ENCODE data around the gene RHPN2. TPM values are rescaled to one million over a fixed set of nuclear protein-coding genes. Genes with fewer than 3 reads are reported as not detected.
A peak's percentile ranks its signal among the peaks of the same experiment; 100 is the strongest.
"Not testable (repeated sequence)": the region's sequence is repeated elsewhere in the genome, so short reads cannot be mapped to it uniquely, and the experiment has no call there.

Gene RHPN2
- polyA plus RNA-seq, 2 of the 4 experiments (the other 2 are of a cell fraction): 60.5 to 140 TPM

DNA sequence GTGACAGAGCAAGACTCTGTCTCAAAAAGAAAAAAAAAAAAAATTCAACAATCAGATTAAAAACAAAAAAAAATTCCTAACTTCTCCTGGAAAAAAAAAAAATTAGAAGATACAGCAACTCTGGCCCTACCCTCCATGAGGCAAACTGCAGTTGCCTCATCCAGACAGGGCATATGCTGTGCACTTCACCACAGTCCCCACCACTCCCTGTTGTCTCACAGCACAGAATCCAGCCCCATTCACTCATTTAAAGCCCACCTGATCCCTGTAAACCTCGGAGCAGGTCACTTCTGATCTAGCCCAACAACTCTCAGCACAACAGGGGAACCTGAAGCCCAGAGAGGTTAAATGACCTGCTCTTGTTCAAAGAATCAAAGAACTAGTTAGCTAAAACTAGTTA lies 24.9 kb downstream of the RHPN2 start:
- peaks cover 53% of the 10 kb centered on the region for H3K4me1 ChIP-seq
- DNase-seq (ENCODE audit: low read depth in 1 of 2, low spot score in 1 of 2) (no peak), ATAC-seq (no peak), FAIRE-seq (no peak)
- no peak overlapping the region for H3K4me3 ChIP-seq
- ChIA-PET CTCF (interaction anchor here (0.6 to 2.3 kb wide), 4 partner anchors 12 to 86 kb away, joined by 3 to 12 read pairs (median 3); no protein-coding TSS in a partner anchor), POLR2A (interaction anchor here (0.6 kb wide), 1 partner anchor 197 kb away, joined by 3 read pairs; no protein-coding TSS in a partner anchor)
- peak overlapping the region; percentile 85; the same call in 2 of the 3 replicates for H3K4me2 ChIP-seq
- TF ChIP-seq JUN (IDR thresholded peaks at IDR 0.05): no peak
- no peak for TF ChIP-seq CHD4 (IDR thresholded peaks at IDR 0.05; ENCODE audit: borderline replicate concordance)
- peak; percentile 96 for TF ChIP-seq ZFP36 (IDR thresholded peaks at IDR 0.05; ENCODE audit: borderline replicate concordance, partially characterized antibody)
- H3K27ac ChIP-seq: peak overlapping the region; percentile 87 to 92
- 89% methylated on average over 1 of the region's 1 CpG for WGBS (ENCODE audit: missing lambda C conversion rate)
- peaks cover 4% of the 10 kb centered on the region; the same call in 1 of the 3 replicates for H3K9me3 ChIP-seq

DNA sequence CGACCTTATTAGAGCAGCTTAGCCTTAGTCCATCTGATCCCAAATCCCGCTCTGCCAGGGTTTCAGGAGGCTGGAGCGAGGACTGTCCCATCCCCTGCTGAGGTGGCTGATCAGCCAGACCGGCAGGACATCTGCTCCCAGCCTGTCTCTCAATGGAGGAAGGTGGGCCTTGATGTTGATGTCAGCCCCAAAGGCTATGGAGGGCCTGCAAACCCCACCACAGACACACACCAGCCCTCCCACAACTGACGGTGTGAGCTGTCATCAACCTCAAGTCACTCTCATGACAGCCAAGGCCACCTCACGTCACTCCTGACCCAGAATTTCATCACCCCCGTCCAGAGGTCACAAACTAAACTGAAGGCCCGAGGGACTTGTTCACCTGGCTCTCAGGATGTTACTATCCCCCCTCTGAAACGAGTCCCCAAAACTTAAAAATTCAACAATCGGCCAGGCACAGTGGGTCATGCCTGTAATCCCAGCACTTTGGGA lies 25.5 kb downstream of the RHPN2 start:
- Histone ChIP-seq H3K4me1 (peaks cover 53% of the 10 kb centered on the region), H3K4me2 (peak overlapping the region; percentile 2; the same call in 1 of the 3 replicates), H3K9me3 (peaks cover 4% of the 10 kb centered on the region; the same call in 1 of the 3 replicates), H3K27ac (peak overlapping the region; percentile 87 to 92), H3K4me3 (no peak overlapping the region)
- no peak for FAIRE-seq
- ChIA-PET POLR2A (no interaction called here), CTCF (interaction anchor here (1.0 to 3.0 kb wide), 4 partner anchors 9 to 86 kb away, joined by 3 to 20 read pairs (median 7); no protein-coding TSS in a partner anchor)
- no peak for ATAC-seq
- TF ChIP-seq HOXB13 (CRISPR knock-in tag; IDR thresholded peaks at IDR 0.05; ENCODE audit: low read depth) (peak; percentile 27; the same call in 1 of the 2 replicates), FOSB (CRISPR knock-in tag; IDR thresholded peaks at IDR 0.05) (no peak)
- DNase-seq (ENCODE audit: low read depth in 1 of 2, low spot score in 1 of 2): no peak
- WGBS (ENCODE audit: missing lambda C conversion rate): 82% methylated on average over 10 of the region's 10 CpGs

- H3K4me2 ChIP-seq; DNase-seq (ENCODE audit: low read depth in 1 of 2, low spot score in 1 of 2); FAIRE-seq; H3K9me3 ChIP-seq; ATAC-seq; POLR2A ChIA-PET; H3K4me3 ChIP-seq: not testable (repeated sequence)
- peak; percentile 19 for TF ChIP-seq MAFK (IDR thresholded peaks at IDR 0.05; ENCODE audit: partially characterized antibody)
- TF ChIP-seq POLR2A (IDR thresholded peaks at IDR 0.05; ENCODE audit: low read length): 0 out of 2 replicates have a peak, but pooled peaks have one; percentile 17
- 0 out of 5 replicates have a peak, but pooled peaks of 1 of the 2 experiments have one; percentile 40 for TF ChIP-seq JUN (IDR thresholded peaks at IDR 0.05)
- peaks cover 52% of the 10 kb centered on the region for H3K4me1 ChIP-seq
- CTCF ChIA-PET: interaction anchor here (0.8 to 3.0 kb wide), 6 partner anchors 11 to 87 kb away, joined by 3 to 20 read pairs (median 4); no protein-coding TSS in a partner anchor
- peak overlapping the region; percentile 12 to 87; a peak in 5 of 6 replicates for H3K27ac ChIP-seq
- WGBS (ENCODE audit: missing lambda C conversion rate): 92% methylated on average over 18 of the region's 18 CpGs
These were observed 27.3 kb downstream of the RHPN2 start for GRCh38 chr19:33037168-33038025.

DNA sequence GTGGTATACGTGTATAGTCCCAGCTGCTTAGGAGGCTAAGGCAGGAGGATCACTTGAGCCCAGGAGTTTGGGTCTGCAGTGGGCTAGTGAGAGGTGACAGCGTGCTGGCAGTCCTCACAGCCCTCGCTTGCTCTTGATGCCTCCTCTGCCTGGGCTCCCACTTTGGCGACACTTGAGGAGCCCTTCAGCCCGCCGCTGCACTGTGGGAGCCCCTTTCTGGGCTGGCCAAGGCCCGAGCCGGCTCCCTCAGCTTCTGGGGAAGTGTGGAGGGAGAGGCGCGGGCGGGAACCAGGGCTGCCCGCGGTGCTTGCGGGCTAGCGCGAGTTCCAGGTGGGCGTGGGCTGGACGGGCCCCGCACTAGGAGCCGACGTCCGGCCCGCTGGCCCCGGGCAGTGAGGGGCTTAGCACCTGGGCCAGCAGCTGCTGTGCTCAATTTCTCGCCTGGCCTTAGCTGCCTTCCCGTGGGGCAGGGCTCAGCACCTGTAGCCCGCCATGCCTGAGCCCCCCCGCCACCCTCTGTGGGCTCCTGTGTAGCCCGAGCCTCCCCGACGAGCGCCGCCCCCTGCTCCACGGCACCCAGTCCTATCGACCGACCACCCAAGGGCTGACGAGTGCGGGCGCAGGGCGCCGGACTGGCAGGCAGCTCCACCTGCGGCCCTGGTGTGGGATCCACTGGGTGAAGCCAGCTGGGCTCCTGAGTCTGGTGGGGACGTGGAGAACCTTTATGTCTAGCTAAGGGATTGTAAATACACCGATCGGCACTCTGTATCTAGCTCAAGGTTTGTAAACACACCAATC lies 28.1 kb downstream of the RHPN2 start:
- CTCF ChIA-PET: interaction anchor here (1.2 to 3.0 kb wide), 4 partner anchors 14 to 88 kb away, joined by 3 to 20 read pairs (median 10); no protein-coding TSS in a partner anchor
- POLR2A ChIA-PET; FAIRE-seq; H3K9me3 ChIP-seq; H3K4me2 ChIP-seq; H3K4me3 ChIP-seq; DNase-seq (ENCODE audit: low read depth in 1 of 2, low spot score in 1 of 2); ATAC-seq: not testable (repeated sequence)
- Histone ChIP-seq H3K4me1 (peaks cover 50% of the 10 kb centered on the region), H3K27ac (peak overlapping the region; percentile 8 to 87; a peak in 4 of 6 replicates)
- WGBS (ENCODE audit: missing lambda C conversion rate): 95% methylated on average over 42 of the region's 45 CpGs

DNA sequence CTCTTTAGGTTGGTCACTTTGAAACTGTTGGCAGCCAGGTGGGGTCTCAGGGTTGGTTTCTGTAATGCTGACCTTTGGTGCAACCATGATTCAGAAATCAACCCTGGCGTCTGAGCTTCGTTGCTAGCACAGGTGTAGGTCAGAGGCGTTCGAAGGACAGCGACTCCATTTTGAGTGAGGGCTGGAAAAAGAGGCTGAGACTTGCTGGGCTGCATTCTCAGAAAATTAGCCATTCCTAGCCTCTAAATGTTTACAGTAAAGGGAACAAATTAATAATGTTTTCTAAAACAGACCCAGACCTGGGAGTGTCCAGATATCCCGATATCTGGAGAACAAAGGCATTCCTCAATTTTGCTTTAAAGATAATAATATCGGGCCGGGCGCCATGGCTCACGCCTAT lies 29.2 kb downstream of the RHPN2 start:
- no peak for TF ChIP-seq RNF2 (IDR thresholded peaks at IDR 0.05; ENCODE audit: borderline replicate concordance, low read depth)
- TF ChIP-seq RAD21 (conservative IDR thresholded peaks at IDR 0.05 in 1 of 2, IDR thresholded peaks at IDR 0.05 in 1 of 2): no peak
- no peak for TF ChIP-seq HMGXB4 (CRISPR knock-in tag; IDR thresholded peaks at IDR 0.05; ENCODE audit: borderline replicate concordance)
- no peak for TF ChIP-seq PBX3 (IDR thresholded peaks at IDR 0.05)
- no peak for TF ChIP-seq JUN (IDR thresholded peaks at IDR 0.05)
- no peak for TF ChIP-seq HOXB5 (CRISPR knock-in tag; IDR thresholded peaks at IDR 0.05)
- no peak for TF ChIP-seq EHF (CRISPR knock-in tag; IDR thresholded peaks at IDR 0.05)
- TF ChIP-seq CBX8 (IDR thresholded peaks at IDR 0.05): no peak
- TF ChIP-seq RCOR1 (IDR thresholded peaks at IDR 0.05; ENCODE audit: low read depth, low read length): no peak
- no peak for TF ChIP-seq EP300 (IDR thresholded peaks at IDR 0.05)
- TF ChIP-seq TFCP2L1 (CRISPR knock-in tag; IDR thresholded peaks at IDR 0.05): no peak
- TF ChIP-seq ZC3H11A (IDR thresholded peaks at IDR 0.05): no peak
- WGBS (ENCODE audit: missing lambda C conversion rate): 96% methylated on average over 10 of the region's 10 CpGs
- H3K4me1 ChIP-seq: peaks cover 41% of the 10 kb centered on the region
- ChIA-PET CTCF (interaction anchor here (0.9 to 1.7 kb wide), 6 partner anchors 11 to 90 kb away, joined by 3 to 8 read pairs (median 4); no protein-coding TSS in a partner anchor), POLR2A (no interaction called here)
- DNase-seq (ENCODE audit: low read depth in 1 of 2, low spot score in 1 of 2): no peak
- no peak overlapping the region for H3K4me3 ChIP-seq
- peak overlapping the region in 1 of 2 experiments; percentile 16; a peak in 3 of 6 replicates for H3K27ac ChIP-seq
- H3K4me2 ChIP-seq: no peak overlapping the region
- no peaks in the 10 kb centered on the region for H3K9me3 ChIP-seq
- FAIRE-seq: no peak
- no peak for ATAC-seq
